NOMO-1 treated with dmso at 0.1 percent for 144 hours (cell line): ENCODE data around the gene ALG5.

Experiments used
- DNase-seq: peaks from one replicate; lab custom pipeline; 2025; ENCODE audit not compliant: unreplicated experiment; lab: John Stamatoyannopoulos, UW

The ALG5 gene

GRCh38 chr13:36999054-36999714 lies at the start of gene ALG5:
ALG5 (minus strand) TSS chr13:36999340; CDS start chr13:36999300, 40 bp downstream.
- peak; percentile 73 for DNase-seq

DNA sequence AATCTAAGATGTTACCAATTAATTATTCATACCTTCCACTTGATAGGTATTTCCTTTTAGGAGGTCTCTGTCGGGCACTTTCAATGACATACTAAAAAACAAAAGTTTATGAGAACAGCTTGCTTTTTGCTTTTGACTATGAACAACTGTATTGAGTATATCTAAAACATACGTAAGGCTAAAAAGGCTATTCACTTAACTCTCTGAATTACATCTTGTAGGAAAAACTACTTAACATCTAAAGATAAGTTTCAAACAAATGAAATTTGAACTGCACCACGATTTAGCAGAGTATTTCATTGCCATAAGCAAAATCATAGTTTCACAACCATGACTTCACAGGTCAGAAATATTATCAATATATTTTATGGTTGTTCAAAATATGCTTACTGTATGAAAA lies 48.7 kb upstream of the ALG5 start:
- DNase-seq: no peak

DNA sequence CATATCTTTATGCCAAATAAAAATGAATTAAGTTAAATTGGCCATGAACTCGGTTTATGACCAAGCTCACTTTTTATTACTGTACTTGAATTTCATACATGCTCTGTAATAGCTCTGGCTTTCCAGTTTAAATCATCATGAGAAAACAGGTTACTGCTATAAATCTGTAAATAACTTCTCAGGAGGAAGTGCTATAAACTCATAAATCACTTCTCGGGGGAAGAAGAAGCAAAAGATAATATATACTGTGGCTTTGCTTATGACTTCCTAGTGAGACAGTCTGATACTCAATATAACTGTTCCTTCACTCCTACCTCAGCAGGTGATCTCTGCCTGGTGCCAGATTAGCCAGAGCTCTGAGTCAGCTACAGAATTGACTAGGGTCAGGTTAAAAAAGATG lies 47.9 kb upstream of the ALG5 start:
- no peak for DNase-seq

GRCh38 chr13:37046062-37046461 lies 46.9 kb upstream of the ALG5 start:
- no peak for DNase-seq

GRCh38 chr13:37040789-37041188 lies 41.6 kb upstream of the ALG5 start:
- DNase-seq: no peak

- no peak for DNase-seq
Observed at GRCh38 chr13:37039896-37040295, 40.8 kb upstream of the ALG5 start.

DNA sequence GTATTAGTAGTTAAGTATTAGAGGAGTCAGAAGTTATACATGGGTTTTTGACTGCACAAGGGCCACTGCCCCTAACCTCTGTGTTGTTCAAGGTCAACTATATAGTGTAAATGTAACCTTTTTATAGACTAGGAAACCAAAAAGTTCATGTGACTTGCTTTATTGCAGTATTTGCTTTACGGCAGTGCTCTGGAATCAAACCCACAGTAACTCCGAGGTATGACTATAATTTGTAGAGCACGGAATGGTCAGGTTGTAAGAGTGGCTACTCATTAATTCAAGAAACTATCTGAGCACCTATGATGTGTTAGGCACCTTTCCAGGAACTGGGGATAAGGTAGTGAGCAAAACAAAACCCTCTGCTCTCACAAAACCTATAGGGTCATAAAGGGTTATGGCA lies 38.1 kb upstream of the ALG5 start:
- no peak for DNase-seq

GRCh38 chr13:37029617-37030016 lies 30.5 kb upstream of the ALG5 start:
- DNase-seq: no peak

DNA sequence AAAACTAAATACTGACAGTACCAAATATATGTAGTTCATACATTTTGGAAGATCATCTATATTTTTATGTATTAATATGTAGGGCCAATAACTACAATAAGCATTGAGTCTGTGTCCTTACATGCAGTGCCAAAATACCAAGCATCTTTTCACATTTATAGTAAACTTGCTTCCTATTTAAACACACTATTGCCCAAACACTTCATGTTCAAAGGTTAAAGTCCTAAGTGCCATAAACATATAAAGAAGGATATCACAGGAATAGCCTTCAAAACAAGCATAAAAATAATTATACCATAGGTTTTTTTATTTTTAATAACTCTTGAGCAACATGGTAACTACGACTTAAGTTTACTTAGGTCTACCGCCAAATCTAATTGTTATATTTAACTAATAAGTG lies 28.5 kb upstream of the ALG5 start:
- no peak for DNase-seq

DNA sequence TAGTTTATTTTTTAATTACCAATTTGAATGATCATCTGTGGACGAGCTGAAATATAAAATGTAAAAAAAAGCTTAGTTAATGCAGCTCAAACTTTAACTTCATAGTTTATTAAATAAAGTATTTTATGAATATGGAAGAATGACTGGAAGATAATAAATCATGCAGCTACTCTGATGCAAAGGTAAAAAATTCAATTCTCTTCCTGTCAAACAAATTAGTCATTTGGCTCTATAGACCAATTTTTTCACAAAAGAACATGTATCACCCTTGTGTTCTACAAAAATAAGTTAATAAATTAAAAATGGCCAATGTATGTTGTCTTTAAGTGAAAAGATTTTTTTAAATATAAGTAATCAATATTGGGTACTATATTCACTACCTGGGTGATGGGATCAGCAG lies 27.6 kb upstream of the ALG5 start:
- no peak for DNase-seq

DNA sequence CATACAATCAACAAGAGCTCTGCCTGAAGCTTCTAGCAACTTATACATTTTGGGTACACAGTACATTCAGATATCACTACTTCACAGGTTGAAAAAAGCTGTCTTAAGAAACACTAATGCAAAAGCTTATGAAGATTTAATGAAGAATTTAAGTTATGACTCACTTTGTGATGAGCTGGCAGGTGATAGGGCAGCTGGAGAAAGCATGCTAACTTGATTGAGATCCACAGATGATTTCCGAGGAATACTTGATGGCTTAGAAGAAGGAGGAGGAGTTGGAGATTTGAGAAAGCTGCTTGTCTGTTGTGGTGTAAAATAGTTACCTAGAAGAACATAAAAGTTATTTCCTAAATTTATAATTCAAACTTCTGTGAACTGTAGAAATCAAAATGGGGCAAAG lies 24.7 kb upstream of the ALG5 start:
- no peak for DNase-seq

DNA sequence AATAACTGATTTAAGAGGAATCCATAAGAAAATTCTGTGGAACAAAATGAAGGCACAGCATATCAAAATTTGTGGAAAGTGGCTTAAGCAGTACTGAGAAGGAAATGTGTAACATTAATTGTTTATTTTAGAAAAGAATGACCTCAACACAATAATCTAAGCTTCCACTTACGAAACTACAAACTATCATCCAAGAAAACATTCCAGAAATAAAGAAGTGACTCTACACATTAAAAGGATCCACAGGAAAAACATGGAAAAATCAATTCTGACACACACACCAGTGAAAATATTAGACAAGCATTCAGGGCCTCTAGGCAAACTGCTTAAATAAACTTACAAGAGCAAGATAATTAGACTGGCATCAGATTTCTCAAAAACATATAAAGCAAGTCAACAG lies 15.5 kb upstream of the ALG5 start:
- DNase-seq: no peak

DNA sequence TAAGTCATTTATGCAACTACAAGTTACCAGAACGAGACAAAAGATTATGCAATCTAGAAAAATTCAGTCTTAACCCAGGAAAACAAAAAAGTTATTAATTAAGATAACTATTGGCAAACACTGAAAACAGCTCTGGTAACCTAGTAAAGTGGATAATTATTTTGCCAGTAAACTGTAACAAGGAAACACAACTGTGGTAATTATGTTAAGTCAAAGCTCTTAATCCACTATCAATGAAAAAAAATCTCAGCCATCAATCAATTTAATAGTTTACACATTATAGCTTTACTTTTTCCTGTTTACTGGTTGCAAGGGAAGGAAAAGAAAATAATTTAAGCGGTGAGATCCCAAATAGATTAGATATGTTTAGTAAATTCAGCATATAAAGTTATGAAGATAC lies 12.6 kb upstream of the ALG5 start:
- no peak for DNase-seq

DNA sequence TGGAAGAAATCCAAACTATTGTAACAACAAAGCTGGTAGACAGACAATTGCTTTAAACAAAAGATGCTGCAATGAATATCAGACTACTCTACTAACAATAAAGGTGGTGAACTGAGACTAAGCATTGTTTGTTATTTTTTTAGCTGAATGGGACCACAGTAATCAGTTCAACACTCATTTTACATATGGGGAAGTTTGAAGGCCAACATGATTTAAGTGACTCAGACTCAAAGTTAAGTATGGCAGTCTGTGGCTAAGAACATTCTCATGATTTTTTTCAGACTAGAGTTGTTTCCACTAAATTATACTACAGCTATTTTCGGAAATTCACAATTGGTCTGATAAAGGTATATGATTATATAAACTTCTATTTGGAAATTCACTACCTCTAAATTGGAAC lies 11.9 kb upstream of the ALG5 start:
- no peak for DNase-seq

DNA sequence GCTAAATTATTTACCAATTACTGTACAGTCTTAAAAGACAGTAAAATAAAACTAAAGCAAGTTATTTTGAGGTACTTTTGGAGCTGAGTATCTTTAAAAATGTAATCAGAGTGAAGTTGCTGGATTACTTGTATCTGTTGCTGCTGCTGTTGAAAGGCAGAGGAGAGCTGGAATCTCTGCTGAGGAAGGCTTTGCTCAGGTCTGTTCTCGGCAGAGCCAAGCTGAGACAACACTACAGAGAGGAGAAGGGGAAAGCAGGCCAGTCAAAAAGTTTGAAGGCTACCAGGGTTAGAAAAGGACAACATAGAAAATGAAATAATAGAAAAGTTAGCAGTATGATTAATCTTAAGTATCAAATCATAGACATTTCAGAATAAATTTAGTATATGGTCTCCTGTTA lies 11.3 kb upstream of the ALG5 start:
- no peak for DNase-seq

- DNase-seq: no peak
Observed at GRCh38 chr13:37009692-37010091, 10.6 kb upstream of the ALG5 start.

GRCh38 chr13:37001921-37002250 lies 2.7 kb upstream of the ALG5 start:
- no peak for DNase-seq

DNA sequence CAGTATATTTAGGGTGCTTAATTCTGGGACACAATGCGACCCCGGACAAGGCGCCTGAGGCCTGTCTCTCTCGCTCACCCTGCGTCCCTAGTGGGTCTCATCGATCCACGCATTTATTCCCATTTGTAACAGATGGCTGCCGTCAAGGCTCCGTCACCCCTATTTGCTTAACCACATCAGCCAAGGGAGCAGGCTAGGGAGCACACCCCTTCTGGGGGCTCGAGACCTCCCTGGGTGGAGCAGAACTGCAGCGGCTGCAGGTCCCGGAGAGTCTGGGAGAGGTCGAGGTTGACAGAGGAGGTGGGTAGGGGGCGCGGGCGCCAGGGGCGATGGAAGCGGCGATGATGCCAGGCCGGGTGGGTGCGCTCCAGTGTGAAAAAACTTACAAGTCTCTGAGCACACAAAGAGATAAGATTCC lies 507 bp downstream of the ALG5 start:
- DNase-seq: no peak

GRCh38 chr13:36997716-36998427 lies 1.3 kb downstream of the ALG5 start:
- DNase-seq: no peak

- no peak for DNase-seq
Observed at GRCh38 chr13:36992362-36992761, 6.8 kb downstream of the ALG5 start.

DNA sequence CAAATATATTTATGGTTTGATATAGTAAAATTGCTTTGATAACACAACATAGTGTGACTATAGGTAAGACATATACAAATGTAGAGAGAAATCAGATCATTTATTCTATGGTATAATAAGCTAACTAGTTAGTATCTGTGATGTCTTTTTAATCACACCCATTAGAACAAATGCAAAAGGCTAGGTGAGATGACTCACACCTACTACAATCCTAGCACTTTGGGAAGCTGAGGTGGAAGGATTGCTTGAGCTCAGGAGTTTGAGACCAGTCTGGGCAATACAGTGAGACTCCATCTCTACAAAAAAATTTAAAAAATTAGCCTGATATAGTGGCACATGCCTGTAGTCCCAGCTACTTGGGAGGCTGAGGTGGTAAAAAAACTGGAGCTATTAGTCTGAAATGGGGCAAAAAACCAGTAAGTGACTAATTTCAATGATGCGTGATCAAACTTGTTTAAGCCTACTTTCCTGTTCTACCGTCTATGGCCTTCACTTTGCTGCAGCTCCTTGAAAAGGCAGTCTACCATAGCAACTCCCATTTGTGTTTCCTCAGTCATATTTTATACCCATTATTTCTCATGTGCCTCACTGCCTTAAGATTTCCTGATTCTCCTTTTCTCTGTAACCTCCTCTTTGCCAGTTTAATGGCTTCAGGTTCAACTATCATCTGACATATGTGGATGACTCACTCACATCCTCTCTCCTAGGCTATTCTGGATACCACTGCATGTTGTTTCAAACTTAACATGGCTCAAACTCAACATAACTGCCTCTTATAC lies 12.5 kb downstream of the ALG5 start:
- DNase-seq: no peak

DNA sequence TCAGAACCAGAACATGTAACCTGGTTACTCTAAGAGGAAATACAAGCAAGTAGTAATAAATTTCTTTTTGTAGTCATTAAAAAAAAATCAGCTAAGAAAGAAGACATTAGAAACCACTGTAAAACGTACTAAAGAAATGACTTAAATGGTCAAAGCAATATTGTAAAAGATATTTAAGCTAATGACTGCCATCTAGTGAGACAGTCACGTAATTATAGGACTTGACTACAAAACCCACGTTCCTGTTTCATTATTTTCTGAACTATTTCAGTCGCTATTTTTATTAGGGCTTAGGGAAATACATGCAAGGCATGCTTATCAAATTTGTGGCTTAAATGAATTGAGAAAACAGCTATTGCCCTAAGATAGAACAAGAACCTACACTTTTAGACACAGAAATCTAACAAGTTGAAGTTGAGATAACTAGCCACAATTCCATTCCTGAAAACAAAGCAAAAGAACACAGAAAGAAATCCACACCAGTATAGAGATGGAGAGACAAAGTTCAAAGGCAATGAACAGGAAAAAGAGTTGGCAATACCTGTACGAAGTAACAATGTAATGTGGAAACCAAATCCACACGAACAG lies 17.9 kb downstream of the ALG5 start:
- DNase-seq: no peak
